Keratinocyte (primary cell): ENCODE measurements around the gene DGKQ. TPM values are rescaled to one million over a fixed set of nuclear protein-coding genes. Genes with fewer than 3 reads are reported as not detected.

Source experiments
- DNase-seq: peaks from one replicate; pipeline ENCODE4 v3.0.0-alpha.2; 2011; ENCODE audit warnings: low read depth, missing footprints, low spot score
- FAIRE-seq: peaks from 2 replicates; lab custom pipeline; 2011; peaks lifted over from hg19 to GRCh38; lab: Jason Lieb, UNC
- H2AFZ ChIP-seq: 2 replicates; pipeline ENCODE4 v1.6.0; 2012; ENCODE audit warnings: low read length, control low read depth, inconsistent platforms; ENCODE audit not compliant: control insufficient read depth
- H3K27ac ChIP-seq: 2 replicates; pipeline ENCODE4 v1.5.1; 2011; ENCODE audit warnings: low read length; ENCODE audit not compliant: control insufficient read depth, insufficient read depth
- H3K27me3 ChIP-seq: 3 replicates; pipeline ENCODE4 v1.6.0; 2011; ENCODE audit warnings: low read length; ENCODE audit not compliant: control insufficient read depth, insufficient read depth; ENCODE audit errors: extremely low read depth
- H3K36me3 ChIP-seq, 2 experiments: 2 replicates in 1 of 2; 3 replicates in 1 of 2; pipeline ENCODE4 v1.5.1; 2011; ENCODE audit warnings: low read length in 2 of 2, mild to moderate bottlenecking in 1 of 2; ENCODE audit not compliant: control insufficient read depth in 2 of 2, insufficient read depth in 2 of 2; ENCODE audit errors: extremely low read depth in 1 of 2
- H3K4me1 ChIP-seq: 3 replicates; pipeline ENCODE4 v1.5.1; 2011; ENCODE audit warnings: low read length; ENCODE audit not compliant: control insufficient read depth, insufficient read depth; ENCODE audit errors: extremely low read depth
- H3K4me2 ChIP-seq: 3 replicates; pipeline ENCODE4 v1.6.0; 2011; ENCODE audit warnings: low read depth, low read length; ENCODE audit not compliant: control insufficient read depth, insufficient read depth; ENCODE audit errors: extremely low read depth
- H3K4me3 ChIP-seq, 3 experiments: fragments of 200-600 bp in 1 of 3; sonication (generic) in 1 of 3; 2 replicates in 2 of 3; 3 replicates in 1 of 3; pipeline ENCODE4 v1.5.1; 2011 to 2016; ENCODE audit warnings: low read length in 3 of 3, mild to moderate bottlenecking in 3 of 3, control low read depth in 2 of 3, inconsistent platforms in 1 of 3, low read depth in 1 of 3, mixed read lengths in 1 of 3, mixed run types in 1 of 3, moderate library complexity in 1 of 3; ENCODE audit not compliant: control insufficient read depth in 2 of 3, insufficient read depth in 2 of 3; ENCODE audit errors: extremely low read depth in 1 of 3
- H3K79me2 ChIP-seq: 2 replicates; pipeline ENCODE4 v1.6.0; 2012; ENCODE audit warnings: low read length; ENCODE audit not compliant: control insufficient read depth, insufficient read depth
- H3K9ac ChIP-seq: 3 replicates; pipeline ENCODE4 v1.6.0; 2011; ENCODE audit warnings: low read length; ENCODE audit not compliant: control insufficient read depth, insufficient read depth; ENCODE audit errors: extremely low read depth
- H3K9me1 ChIP-seq: 3 replicates; pipeline ENCODE4 v1.6.0; 2011; ENCODE audit warnings: low read length; ENCODE audit not compliant: control insufficient read depth, insufficient read depth; ENCODE audit errors: extremely low read depth
- H3K9me3 ChIP-seq: 2 replicates; pipeline ENCODE4 v1.5.1; 2012; ENCODE audit warnings: low read depth, low read length; ENCODE audit not compliant: control insufficient read depth
- H4K20me1 ChIP-seq: 3 replicates; pipeline ENCODE4 v1.6.0; 2011; ENCODE audit warnings: low read length; ENCODE audit not compliant: control insufficient read depth, insufficient read depth; ENCODE audit errors: extremely low read depth
- CTCF ChIP-seq, 3 experiments: IDR thresholded peaks in 1 of 3; conservative IDR thresholded peaks in 1 of 3; optimal IDR thresholded peaks in 1 of 3; 2 replicates in 2 of 3; 3 replicates in 1 of 3; pipeline versions ENCODE3 to v1.5.1; 2011; ENCODE audit warnings: low read length in 3 of 3, mild to moderate bottlenecking in 3 of 3, moderate library complexity in 2 of 3, control low read depth in 1 of 3, inconsistent platforms in 1 of 3; ENCODE audit not compliant: insufficient read depth in 2 of 3; ENCODE audit errors: extremely low read depth in 1 of 3
- EZH2 ChIP-seq: IDR thresholded peaks from one replicate; pipeline ENCODE4 v1.6.1; 2012; ENCODE audit warnings: inconsistent platforms, mild to moderate bottlenecking, low read length, moderate library complexity
- dilution Hi-C: fragments of 300-500 bp; cut with MboI; formaldehyde crosslinking; loops from one replicate; pipeline ENCODE4 v1.7.0; 2020; ENCODE audit warnings: low sequenced_read_pairs; ENCODE audit not compliant: extremely low pct_ligation_motif_present
- polyA plus RNA-seq, 5 experiments: library from polyadenylated mRNA; depleted of rRNA in 3 of 5; stranded (reverse) in 3 of 5; stranded (forward) in 1 of 5; unstranded in 1 of 5; fragments of >200 nt; gene quantifications; 1 replicate in 1 of 5; 2 replicates in 3 of 5; 3 replicates in 1 of 5; pipeline versions ENCODE4 v1.2.1 to v1.2.3, GENCODE V29; 2011 to 2012; ENCODE audit warnings: missing spikeins in 2 of 5, low read depth in 1 of 5, low replicate concordance in 1 of 5

Gene DGKQ
- polyA plus RNA-seq, 1 donor (not counting 4 experiments of a cell fraction or from before 2014, with no cell fraction given) = 5.3 TPM

GRCh38 chr4:957231-957580, 16.2 kb downstream of the DGKQ start:
- DNase-seq (no peak), FAIRE-seq (no peak)
- Histone ChIP-seq H3K9me1 (peaks cover 3% of the 10 kb centered on the region), H3K27me3 (no peaks in the 10 kb centered on the region), H3K9me3 (no peaks in the 10 kb centered on the region), H3K4me2 (no peak overlapping the region), H2AFZ (no peak overlapping the region), H3K4me1 (peaks cover 7% of the 10 kb centered on the region), H4K20me1 (peaks cover 6% of the 10 kb centered on the region), H3K36me3 (peaks cover 0 to 6% of the 10 kb centered on the region in 2 experiments), H3K9ac (no peak overlapping the region), H3K27ac (no peak overlapping the region), H3K79me2 (no peaks in the 10 kb centered on the region), H3K4me3 (no peak overlapping the region)
- TF ChIP-seq CTCF (optimal IDR thresholded peaks at IDR 0.05 in 1 of 3, IDR thresholded peaks at IDR 0.05 in 1 of 3, conservative IDR thresholded peaks at IDR 0.05 in 1 of 3; ENCODE audit: extremely low read depth in 1 of 3, insufficient read depth in 2 of 3, low read length in 3 of 3) (no peak), EZH2 (no peak)
- dilution Hi-C loops = no loop called here

GRCh38 chr4:956531-957230, 16.7 kb downstream of the DGKQ start:
- Histone ChIP-seq H4K20me1 (peaks cover 1% of the 10 kb centered on the region), H3K4me3 (no peak overlapping the region), H3K36me3 (peaks cover 0 to 6% of the 10 kb centered on the region in 2 experiments), H2AFZ (no peak overlapping the region), H3K27me3 (no peaks in the 10 kb centered on the region), H3K9me1 (no peaks in the 10 kb centered on the region), H3K27ac (no peak overlapping the region), H3K4me2 (no peak overlapping the region), H3K9ac (no peak overlapping the region), H3K9me3 (no peaks in the 10 kb centered on the region), H3K4me1 (peaks cover 1% of the 10 kb centered on the region), H3K79me2 (no peaks in the 10 kb centered on the region)
- dilution Hi-C loops = no loop called here
- TF ChIP-seq EZH2 = no peak
- TF ChIP-seq CTCF (optimal IDR thresholded peaks at IDR 0.05 in 1 of 3, IDR thresholded peaks at IDR 0.05 in 1 of 3, conservative IDR thresholded peaks at IDR 0.05 in 1 of 3; ENCODE audit: extremely low read depth in 1 of 3, insufficient read depth in 2 of 3, low read length in 3 of 3) = no peak
- no peak for DNase-seq
- no peak for FAIRE-seq
